ENCODE results near the gene HOXB1. TPM values are rescaled to one million over a fixed set of nuclear protein-coding genes. Genes with fewer than 3 reads are reported as not detected.

Gene HOXB1
- total RNA-seq, 2 experiments from 2014 or later: not detected

GRCh38 chr17:48566717-48567116 is 35.9 kb upstream of the HOXB1 start:
- Mint-ChIP-seq H3K4me3 (no peak overlapping the region), H3K4me1 (ENCODE audit: low read depth) (peaks cover 5% of the 10 kb centered on the region), H3K27ac (no peak overlapping the region), H3K36me3 (ENCODE audit: low read depth) (no peaks in the 10 kb centered on the region), H3K9me3 (no peaks in the 10 kb centered on the region), H3K27me3 (peaks cover 14% of the 10 kb centered on the region)
- H3K9me3 ChIP-seq (ENCODE audit: control insufficient read depth in 1 of 2, insufficient read depth in 1 of 2, low read length in 2 of 2): no peaks in the 10 kb centered on the region
- no peak for TF ChIP-seq CTCF (IDR thresholded peaks at IDR 0.05)
- intact Hi-C loops (cut with DNase I, micrococcal nuclease): no loop called here
- no peak overlapping the region for H3K27ac ChIP-seq (ENCODE audit: low read depth in 1 of 2, low read length in 2 of 2)
- no peak overlapping the region for H3K4me3 ChIP-seq (ENCODE audit: low read length)
- ATAC-seq (ENCODE audit: poor library complexity): no peak
- ChIA-PET CTCF (no interaction called here), POLR2A (no interaction called here)
- DNase-seq: no peak
- peaks cover 3 to 9% of the 10 kb centered on the region in 2 experiments for H3K27me3 ChIP-seq (ENCODE audit: control insufficient read depth in 1 of 2, insufficient read depth in 2 of 2, low read length in 2 of 2)
- H3K36me3 ChIP-seq (ENCODE audit: insufficient read depth, low read length): no peaks in the 10 kb centered on the region
- H3K4me1 ChIP-seq (ENCODE audit: insufficient read depth, low read length): no peaks in the 10 kb centered on the region

- Mint-ChIP-seq H3K4me3 (no peak overlapping the region), H3K27ac (no peak overlapping the region), H3K9me3 (no peaks in the 10 kb centered on the region), H3K27me3 (peaks cover 10% of the 10 kb centered on the region), H3K4me1 (ENCODE audit: low read depth) (peaks cover 5% of the 10 kb centered on the region), H3K36me3 (ENCODE audit: low read depth) (no peaks in the 10 kb centered on the region)
- Histone ChIP-seq H3K27ac (ENCODE audit: low read depth in 1 of 2, low read length in 2 of 2) (no peak overlapping the region), H3K4me1 (ENCODE audit: insufficient read depth, low read length) (peaks cover 1% of the 10 kb centered on the region), H3K9me3 (ENCODE audit: control insufficient read depth in 1 of 2, insufficient read depth in 1 of 2, low read length in 2 of 2) (no peaks in the 10 kb centered on the region), H3K27me3 (ENCODE audit: control insufficient read depth in 1 of 2, insufficient read depth in 2 of 2, low read length in 2 of 2) (peaks cover 3 to 9% of the 10 kb centered on the region in 2 experiments), H3K36me3 (ENCODE audit: insufficient read depth, low read length) (no peaks in the 10 kb centered on the region), H3K4me3 (ENCODE audit: low read length) (no peak overlapping the region)
- CTCF ChIA-PET: no interaction called here
- intact Hi-C loops (cut with DNase I, micrococcal nuclease): no loop called here
- no peak for TF ChIP-seq CTCF (IDR thresholded peaks at IDR 0.05)
- DNase-seq (no peak), ATAC-seq (ENCODE audit: poor library complexity) (no peak)
- POLR2A ChIA-PET: no interaction called here
Measured at GRCh38 chr17:48565925-48566710, 35.3 kb upstream of the HOXB1 start.

GRCh38 chr17:48565022-48565554 is 34.3 kb upstream of the HOXB1 start:
- Mint-ChIP-seq H3K4me1 (ENCODE audit: low read depth) (peaks cover 5% of the 10 kb centered on the region), H3K36me3 (ENCODE audit: low read depth) (no peaks in the 10 kb centered on the region), H3K27ac (no peak overlapping the region), H3K4me3 (no peak overlapping the region), H3K27me3 (peaks cover 15% of the 10 kb centered on the region), H3K9me3 (no peaks in the 10 kb centered on the region)
- DNase-seq: no peak
- no peak overlapping the region for H3K27ac ChIP-seq (ENCODE audit: low read depth in 1 of 2, low read length in 2 of 2)
- H3K36me3 ChIP-seq (ENCODE audit: insufficient read depth, low read length): no peaks in the 10 kb centered on the region
- H3K4me3 ChIP-seq (ENCODE audit: low read length): no peak overlapping the region
- ATAC-seq (ENCODE audit: poor library complexity): no peak
- CTCF ChIA-PET: interaction anchor here (1.1 kb wide), 1 partner anchor 71 kb away, joined by 3 read pairs; no protein-coding TSS in a partner anchor
- H3K9me3 ChIP-seq (ENCODE audit: control insufficient read depth in 1 of 2, insufficient read depth in 1 of 2, low read length in 2 of 2): no peaks in the 10 kb centered on the region
- peaks cover 2% of the 10 kb centered on the region for H3K4me1 ChIP-seq (ENCODE audit: insufficient read depth, low read length)
- intact Hi-C loops (cut with DNase I, micrococcal nuclease): no loop called here
- no peak for TF ChIP-seq CTCF (IDR thresholded peaks at IDR 0.05)
- POLR2A ChIA-PET: interaction anchor here (0.6 kb wide), 1 partner anchor 19 kb away, joined by 3 read pairs; no protein-coding TSS in a partner anchor
- H3K27me3 ChIP-seq (ENCODE audit: control insufficient read depth in 1 of 2, insufficient read depth in 2 of 2, low read length in 2 of 2): peaks cover 3 to 9% of the 10 kb centered on the region in 2 experiments

Data from CD4-positive, alpha-beta T cell (primary cell).